Liver (tissue), 3 donors: ENCODE measurements around the gene FAM170B.

Source experiments
- CTCF ChIP-seq: fragments of 150-350 bp; IDR thresholded peaks from 2 replicates; pipeline ENCODE4 v1.5.1; 2017; ENCODE audit warnings: improper control_type of control experiment, low read depth, low read length; ENCODE audit not compliant: missing input control
- FOXA2 ChIP-seq: IDR thresholded peaks from 2 replicates; pipeline ENCODE4 v1.6.1; 2016; ENCODE audit warnings: antibody characterized with exemption
- GABPA ChIP-seq, 2 donors: IDR thresholded peaks in 1 of 2; conservative IDR thresholded peaks in 1 of 2; 2 replicates each; pipeline ENCODE4 v1.6.1; 2016; ENCODE audit warnings: antibody characterized with exemption in 2 of 2, mild to moderate bottlenecking in 1 of 2, moderate library complexity in 1 of 2
- HNF4A ChIP-seq, 2 donors: conservative IDR thresholded peaks; 2 replicates each; pipeline ENCODE4 v1.6.1; 2016; ENCODE audit warnings: antibody characterized with exemption in 2 of 2, mild to moderate bottlenecking in 2 of 2
- MAX ChIP-seq: IDR thresholded peaks from 2 replicates; pipeline ENCODE4 v1.6.1; 2016; ENCODE audit warnings: antibody characterized with exemption
- RAD21 ChIP-seq, 2 donors: IDR thresholded peaks; 2 replicates each; pipeline ENCODE4 v1.6.1; 2016; ENCODE audit warnings: antibody characterized with exemption in 2 of 2, mild to moderate bottlenecking in 2 of 2
- REST ChIP-seq: IDR thresholded peaks from 2 replicates; pipeline ENCODE4 v1.6.1; 2016; ENCODE audit warnings: antibody characterized with exemption, mild to moderate bottlenecking
- RXRA ChIP-seq, 2 donors: IDR thresholded peaks; 2 replicates each; pipeline ENCODE4 v1.6.1; 2017 to 2018; ENCODE audit warnings: antibody characterized with exemption in 2 of 2, mild to moderate bottlenecking in 1 of 2
- TAF1 ChIP-seq: conservative IDR thresholded peaks from 2 replicates; pipeline ENCODE4 v1.6.1; 2016; ENCODE audit warnings: antibody characterized with exemption, mild to moderate bottlenecking
- YY1 ChIP-seq: IDR thresholded peaks from 2 replicates; pipeline ENCODE4 v1.6.1; 2016; ENCODE audit warnings: antibody characterized with exemption, mild to moderate bottlenecking
- ZBTB33 ChIP-seq: IDR thresholded peaks from 2 replicates; pipeline ENCODE4 v1.6.1; 2016; ENCODE audit warnings: antibody characterized with exemption
- donor health status: healthy.
- donor health status: healthy.

GRCh38 chr10:49158915-49159314, 25.1 kb upstream of the FAM170B start:
- TF ChIP-seq CTCF (no peak), RAD21 (IDR thresholded peaks at IDR 0.05) (no peak), MAX (no peak), ZBTB33 (no peak), RXRA (IDR thresholded peaks at IDR 0.05) (no peak), YY1 (no peak), FOXA2 (no peak), GABPA (IDR thresholded peaks at IDR 0.05 in 1 of 2, conservative IDR thresholded peaks at IDR 0.05 in 1 of 2) (no peak), TAF1 (no peak), REST (no peak), HNF4A (conservative IDR thresholded peaks at IDR 0.05) (no peak)
